Measurements from ENCODE around the gene ARL6IP5.
A peak's percentile ranks its signal among the peaks of the same experiment; 100 is the strongest.

ARL6IP5 gene

DNA sequence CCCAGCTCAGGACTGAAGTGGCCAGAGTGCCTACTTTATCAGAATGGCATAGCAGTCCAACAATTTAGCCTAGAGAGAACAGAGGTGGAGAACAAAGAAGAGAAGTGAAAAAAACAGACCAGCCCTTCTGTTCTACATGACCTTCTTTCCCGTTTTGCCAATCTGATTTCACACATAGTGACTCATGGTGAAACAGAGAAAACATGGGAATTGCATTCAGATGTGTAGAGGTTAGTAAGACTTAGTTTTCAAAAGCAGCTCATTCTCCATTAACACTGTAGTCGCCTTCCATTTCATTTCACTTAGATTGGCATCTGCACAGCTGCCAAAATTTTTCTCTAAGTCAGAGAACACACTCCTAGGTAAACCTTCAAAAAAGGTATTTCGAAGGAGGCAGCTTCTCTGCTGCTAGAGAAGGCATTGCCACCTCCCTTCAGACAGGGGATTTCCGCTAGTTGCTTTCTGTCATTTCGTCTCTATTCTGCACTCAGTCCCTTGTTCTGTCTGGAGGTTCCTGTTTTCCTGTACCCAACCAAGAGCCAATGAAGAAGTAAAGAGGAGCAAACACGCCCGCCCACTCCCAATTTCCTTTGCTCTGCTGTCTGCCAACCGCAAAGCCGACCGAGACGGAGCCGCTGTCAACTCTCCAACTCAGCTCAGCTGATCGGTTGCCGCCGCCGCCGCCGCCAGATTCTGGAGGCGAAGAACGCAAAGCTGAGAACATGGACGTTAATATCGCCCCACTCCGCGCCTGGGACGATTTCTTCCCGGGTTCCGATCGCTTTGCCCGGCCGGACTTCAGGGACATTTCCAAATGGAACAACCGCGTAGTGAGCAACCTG is at the start of gene ARL6IP5:
ARL6IP5 (plus strand) TSS at position 612 of the 842 bp plus-strand sequence; CDS start at position 723, 111 bp downstream.
- FAIRE-seq: peak; percentile 93

- no peak for FAIRE-seq
Measured at GRCh38 chr3:69044608-69045007, 40.1 kb upstream of the ARL6IP5 start.

GRCh38 chr3:69048990-69049389 is 35.7 kb upstream of the ARL6IP5 start:
- FAIRE-seq: no peak

DNA sequence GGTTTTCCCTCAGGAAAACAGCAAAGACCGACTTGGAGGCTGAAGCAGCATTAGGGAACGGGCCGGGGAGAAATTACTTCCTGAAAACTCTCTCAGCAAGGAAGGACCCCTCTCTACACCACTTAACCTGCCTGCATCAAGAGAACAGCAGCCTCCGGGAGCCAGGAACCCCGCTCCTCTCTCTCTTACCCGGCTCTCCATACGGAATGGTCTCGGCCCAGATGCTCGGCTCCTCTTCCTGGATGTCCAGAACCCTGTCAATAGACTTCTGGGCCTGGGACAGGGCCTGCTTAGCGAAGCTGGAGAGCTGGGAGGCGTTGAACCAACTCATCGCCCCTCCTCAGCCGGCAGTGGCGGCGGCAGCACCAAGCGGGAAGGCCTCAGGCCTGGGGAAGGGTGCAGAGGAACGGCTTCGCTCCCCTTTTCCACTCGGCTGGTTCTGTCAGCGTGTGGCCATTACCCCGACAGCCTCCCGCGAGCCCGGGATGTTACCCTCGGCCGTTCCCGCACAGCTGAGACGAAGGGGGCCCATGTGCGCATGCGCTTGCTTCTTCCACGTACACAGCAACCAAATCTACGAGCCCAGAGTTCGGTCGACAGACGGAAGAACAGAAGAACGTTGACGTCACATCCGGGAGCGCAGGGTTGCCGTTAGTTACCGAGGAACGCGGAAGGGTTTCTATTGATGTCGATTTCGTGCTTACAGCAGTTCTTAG is 32.8 kb upstream of the ARL6IP5 start, which contains the start of gene TMF1:
TMF1 (minus strand) TSS at position 578 of the 716 bp plus-strand sequence; CDS start at position 331, 247 bp downstream.
- FAIRE-seq: peak; percentile 96

DNA sequence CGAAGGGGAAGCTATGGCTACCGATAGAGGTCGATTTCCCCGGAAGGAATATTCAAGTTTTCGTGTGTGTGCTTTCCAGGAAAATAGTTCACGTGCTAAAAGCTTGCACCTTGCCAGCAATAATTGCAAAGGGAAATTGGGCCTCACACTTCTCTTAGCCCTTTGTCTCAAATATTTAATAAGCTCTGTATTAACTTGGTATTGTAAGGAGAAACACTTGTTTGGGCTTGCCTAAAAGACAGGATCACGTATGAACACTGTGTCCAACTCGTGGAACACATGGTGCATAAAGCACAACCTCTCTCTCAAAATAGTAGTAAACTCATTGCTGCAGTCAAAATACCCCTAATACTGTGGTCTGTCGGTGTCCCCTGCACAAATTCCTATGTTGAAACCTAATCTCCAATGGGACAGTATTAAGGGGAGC is 32.3 kb upstream of the ARL6IP5 start:
- FAIRE-seq: no peak

DNA sequence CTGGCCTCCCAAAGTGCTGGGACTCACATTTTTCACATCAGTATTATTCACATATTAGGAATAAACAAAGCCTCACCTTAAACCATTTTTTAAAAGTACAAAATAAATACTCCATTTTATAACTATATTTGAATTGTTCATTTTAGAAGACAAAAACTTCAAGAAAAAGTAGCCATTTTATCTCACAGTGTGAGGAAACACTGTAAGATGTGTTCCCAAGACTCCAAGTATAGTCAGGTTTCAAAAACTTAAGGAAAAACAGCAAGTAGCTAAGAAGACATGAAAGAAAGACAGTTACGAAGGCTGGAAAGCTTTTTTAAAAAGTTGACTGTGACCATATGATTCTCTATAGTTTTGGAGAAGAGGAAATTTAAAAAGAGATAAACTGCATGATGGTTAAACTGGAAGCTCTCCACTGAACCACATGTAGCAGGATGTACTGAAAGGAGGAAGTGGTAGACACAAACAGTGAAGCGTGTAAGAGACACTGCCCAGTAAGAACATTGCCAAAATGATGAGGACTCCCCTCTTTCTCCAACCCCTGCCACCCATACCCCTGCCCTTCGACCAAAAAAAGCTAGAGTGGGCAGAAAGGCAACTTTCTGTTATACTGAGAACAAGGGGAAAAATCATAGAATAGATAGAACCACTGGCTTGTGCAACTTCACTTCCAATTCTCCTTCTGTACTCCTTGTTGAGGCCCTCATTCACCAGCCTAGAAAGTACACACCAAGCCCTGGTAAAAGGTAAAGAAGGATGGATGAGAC is 26.4 kb upstream of the ARL6IP5 start:
- no peak for FAIRE-seq

GRCh38 chr3:69058947-69059224 is 25.9 kb upstream of the ARL6IP5 start:
- FAIRE-seq: no peak

GRCh38 chr3:69059688-69060087 is 25.0 kb upstream of the ARL6IP5 start:
- no peak for FAIRE-seq

DNA sequence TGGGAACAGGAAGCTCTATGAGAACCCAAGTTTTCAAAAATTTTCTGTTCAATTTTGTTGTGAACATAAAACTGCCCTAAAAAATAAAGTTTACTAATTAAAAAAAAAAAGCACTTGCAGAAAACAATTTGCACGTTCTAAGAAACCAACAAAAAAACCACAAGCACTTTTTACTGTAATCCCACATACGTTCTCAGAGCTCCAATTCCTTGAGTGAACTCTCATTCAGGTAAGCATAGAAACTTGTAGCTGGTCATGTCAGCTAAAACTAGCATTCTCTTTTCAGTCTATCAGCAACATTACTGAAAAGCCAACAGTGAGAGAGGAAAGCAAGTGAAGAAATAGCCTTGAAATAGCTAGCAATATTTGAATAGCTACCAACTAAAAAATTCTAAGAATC is 21.1 kb upstream of the ARL6IP5 start:
- no peak for FAIRE-seq

DNA sequence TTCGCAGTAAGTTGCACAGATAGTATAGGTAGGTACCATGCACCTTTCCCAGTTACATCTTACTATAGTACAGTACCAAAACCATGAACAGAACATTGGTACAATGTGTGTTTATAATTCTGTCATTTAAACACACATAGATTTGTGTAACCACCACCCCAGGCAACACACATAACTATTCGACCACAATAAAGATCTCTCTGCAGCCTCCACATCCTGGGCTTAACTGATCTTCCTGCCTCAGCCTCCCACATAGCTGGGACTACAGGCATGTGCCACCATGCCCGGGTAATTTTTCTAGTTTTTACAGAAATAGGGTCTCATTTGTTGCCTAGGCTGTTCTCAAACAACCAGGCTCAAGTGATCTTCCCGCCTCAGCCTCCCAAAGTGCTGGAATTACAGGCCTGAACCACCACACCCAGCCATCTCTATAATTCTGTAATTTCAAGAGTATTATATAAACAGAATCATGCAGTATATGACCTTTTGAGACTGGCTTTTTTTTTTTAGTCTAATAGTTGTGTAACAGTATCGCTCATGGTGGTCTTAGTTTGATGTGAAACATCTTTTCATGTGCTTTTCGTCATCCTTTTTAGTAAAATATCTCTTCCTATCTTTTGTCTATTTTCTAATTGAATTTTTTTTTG is 19.3 kb upstream of the ARL6IP5 start:
- FAIRE-seq: no peak

DNA sequence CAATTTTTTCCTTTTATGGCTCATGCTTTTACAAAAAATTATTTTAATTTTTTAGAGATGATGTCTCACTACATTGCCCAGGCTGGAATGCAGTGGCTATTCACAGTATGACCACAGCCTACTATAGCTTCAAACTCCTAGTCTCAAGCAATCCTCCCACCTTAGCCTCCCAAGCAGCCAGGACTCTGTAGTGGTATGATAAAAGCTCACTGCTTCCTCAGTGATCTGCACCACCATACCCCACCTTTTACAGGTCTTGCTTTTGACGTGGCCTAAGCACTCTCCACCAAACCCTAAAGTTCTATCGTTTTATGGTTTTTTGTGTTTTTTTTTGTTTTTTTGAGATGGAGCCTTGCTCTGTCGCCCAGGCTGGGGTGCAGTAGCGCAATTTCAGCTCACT is 18.6 kb upstream of the ARL6IP5 start:
- no peak for FAIRE-seq

GRCh38 chr3:69072928-69073327 is 11.8 kb upstream of the ARL6IP5 start:
- FAIRE-seq: no peak

DNA sequence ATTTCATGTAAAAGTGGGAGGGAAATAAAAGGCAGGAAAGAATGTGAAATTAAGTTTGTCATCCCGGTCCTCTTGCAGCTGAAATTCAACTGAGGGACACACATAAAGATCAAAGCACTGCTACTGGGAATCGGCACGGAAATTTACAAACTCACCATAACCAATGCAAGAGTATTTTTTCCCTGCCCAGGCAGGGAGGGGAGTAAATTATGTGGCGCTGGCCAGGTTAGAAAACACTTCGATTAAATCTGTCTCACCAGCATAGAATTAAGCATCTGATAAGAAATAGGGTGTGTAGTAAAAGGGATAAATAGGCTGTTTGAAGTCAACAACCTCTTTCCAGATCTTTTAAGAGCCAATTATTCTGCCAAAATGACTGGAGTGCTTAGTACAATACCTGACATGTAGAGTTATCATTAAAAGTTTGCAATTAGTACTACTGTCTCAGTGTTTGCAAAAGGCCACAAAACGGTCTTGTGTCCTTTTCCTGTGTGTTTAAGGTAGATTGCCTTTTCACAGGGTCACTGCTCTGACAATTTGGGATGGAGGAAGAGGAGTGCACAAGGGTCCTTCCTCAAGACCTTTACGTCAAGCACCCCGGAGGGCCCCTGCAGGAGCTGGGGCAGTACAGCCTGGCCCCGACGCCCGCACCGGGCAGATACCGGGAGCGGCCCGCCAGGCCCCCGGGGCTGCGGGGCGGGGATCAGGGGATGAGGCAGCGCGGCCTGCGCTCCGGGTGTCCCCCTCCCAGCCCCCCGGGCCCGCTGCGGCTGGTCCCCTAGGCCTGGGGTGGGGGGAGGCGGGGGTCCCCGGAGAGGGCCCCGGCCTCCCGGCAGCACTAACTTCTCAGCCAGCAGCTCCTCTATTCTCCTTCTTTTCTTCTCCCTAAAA is 5.2 kb upstream of the ARL6IP5 start:
- peak; percentile 18 for FAIRE-seq

- peak; percentile 8 for FAIRE-seq
Measured at GRCh38 chr3:69080233-69080920, 4.4 kb upstream of the ARL6IP5 start, which contains the start of gene UBA3. TSS of gene UBA3 (minus strand) at chr3:69080365. CDS start at chr3:69080353, 12 bp downstream.

- FAIRE-seq: no peak
Measured at GRCh38 chr3:69081583-69082262, 3.0 kb upstream of the ARL6IP5 start.

- FAIRE-seq: no peak
Measured at GRCh38 chr3:69082361-69082760, 2.4 kb upstream of the ARL6IP5 start.

DNA sequence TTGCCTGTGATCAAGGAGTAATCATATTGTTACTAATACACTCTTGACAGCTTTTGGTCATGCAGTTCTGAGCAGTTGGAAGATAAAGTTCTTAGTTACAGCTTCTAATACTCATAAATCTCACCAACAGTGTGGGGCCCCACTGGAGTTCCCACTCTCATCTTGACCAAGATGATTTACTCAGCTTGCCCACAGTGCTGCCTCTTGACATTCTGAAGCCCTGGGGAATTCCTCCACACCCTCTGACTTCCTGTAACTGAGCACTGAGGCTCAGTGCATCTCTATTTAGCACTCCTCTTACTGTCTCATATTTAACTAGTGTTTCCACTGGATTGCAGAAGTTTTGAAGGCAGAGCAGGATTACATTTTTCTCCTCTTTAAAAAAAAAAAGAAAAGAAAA is 1.9 kb upstream of the ARL6IP5 start:
- FAIRE-seq: no peak

DNA sequence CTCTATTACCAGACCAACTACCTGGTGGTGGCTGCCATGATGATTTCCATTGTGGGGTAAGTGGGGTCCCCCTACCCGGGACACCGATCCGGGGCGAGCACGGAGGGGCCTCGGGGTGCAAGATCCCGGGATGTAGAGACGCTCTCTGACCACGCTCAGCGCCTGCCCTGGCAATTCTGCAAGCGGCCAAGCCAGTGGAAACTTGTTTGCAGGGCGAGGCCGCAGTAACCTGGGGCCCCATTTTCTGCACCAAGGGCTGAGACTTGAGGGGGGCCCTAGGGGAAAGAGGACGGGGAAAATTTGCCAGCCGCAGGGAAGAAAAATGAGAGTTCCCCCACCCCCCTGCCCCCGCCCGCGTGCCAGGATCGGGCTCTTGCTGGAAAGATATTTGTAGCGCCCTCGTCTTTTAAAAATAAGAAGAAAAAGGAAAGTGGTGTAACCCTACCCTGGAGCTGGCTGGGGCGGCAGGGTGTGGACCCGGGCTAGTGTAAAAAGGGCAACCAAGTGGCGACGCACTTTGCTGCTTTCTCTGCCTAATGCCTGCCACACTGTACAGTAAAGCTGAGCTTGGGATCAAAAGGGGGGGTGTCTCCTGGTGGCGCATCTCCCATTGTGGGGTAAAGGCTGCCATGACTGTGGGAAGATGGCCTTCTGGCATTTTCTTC is 563 bp downstream of the ARL6IP5 start:
- FAIRE-seq: no peak

DNA sequence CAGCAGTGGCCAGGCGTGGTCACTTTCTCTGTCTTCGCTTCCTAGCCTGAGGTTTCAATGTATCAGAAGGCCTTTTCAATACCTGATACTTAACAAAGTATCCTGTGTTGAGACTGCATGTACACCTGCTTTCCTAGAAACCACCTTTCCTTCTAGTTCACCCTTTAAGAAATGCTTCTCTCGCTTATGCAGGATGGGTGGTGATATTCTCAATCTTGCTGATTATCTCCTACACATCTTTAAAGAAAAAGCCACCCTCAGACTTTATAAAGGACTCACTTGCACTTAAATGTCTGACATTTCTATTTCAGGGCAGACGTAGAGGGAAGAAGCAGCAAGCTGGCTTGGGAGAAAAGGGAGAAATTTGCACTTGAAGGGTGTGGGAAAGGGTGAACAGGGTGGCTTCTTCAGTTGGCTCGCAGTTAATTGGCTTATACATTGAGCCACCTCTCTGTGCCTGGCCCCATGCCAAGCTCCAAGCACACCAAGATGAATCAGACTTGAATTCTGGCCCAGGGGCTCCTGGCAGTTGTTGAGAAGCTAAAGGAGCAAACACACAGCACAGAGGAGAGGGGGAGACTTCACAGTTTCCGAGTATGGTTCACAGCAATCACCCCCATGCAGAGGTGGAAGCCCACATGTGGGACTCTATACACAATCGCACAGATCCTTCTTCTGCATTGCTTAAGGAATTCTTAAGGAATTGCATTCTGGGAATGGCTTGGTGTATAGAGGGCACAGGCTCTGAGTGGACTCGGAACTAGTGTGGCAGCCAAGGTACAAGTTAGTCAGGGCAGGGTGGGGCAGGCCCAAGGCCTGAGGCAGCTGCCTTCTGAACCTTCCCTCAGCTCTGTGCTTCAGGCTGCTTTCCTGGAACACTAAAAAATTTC is 1.3 kb downstream of the ARL6IP5 start:
- FAIRE-seq: no peak
